ENCODE results near the gene CD9.

The CD9 gene

GRCh38 chr12:6195665-6196535 is 4.3 kb upstream of the CD9 start:
- no peak for TF ChIP-seq EZH2 (IDR thresholded peaks at IDR 0.05)
- TF ChIP-seq FOXP2 (optimal IDR thresholded peaks at IDR 0.05; ENCODE audit: control extremely low read depth, extremely low read length, insufficient read depth): no peak
- no peak for TF ChIP-seq POLR2AphosphoS5 (IDR thresholded peaks at IDR 0.05; ENCODE audit: borderline replicate concordance, low read depth, low read length)
- DNase-seq (ENCODE audit: low read depth, low spot score): peak; percentile 30
- Histone ChIP-seq H3K9ac (ENCODE audit: insufficient read length) (no peak overlapping the region), H3K4me3 (no peak overlapping the region), H3K9me3 (ENCODE audit: low read depth, low read length) (no peaks in the 10 kb centered on the region), H3K36me3 (ENCODE audit: insufficient read depth, low read length) (no peaks in the 10 kb centered on the region), H3K27ac (no peak overlapping the region)

DNA sequence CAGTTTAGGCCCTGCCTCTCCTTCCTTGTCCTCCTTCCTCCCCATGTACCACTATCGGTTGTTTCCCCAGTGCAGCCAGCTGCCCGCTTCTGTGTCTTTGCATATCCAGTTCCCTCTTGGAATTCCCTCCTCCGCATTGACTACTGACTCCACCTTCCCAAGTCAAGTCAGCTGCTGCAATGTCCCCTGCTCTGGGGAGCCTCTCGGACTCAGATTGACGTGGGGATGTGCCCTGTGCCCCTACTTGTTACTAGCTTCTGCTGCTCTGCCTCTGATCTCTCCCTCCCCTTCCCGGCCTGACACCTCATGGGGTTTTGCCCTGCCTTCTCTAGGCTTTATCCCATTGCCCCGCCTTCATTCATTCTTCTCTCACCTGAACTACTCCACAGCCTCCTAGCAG is 2.1 kb upstream of the CD9 start:
- no peak for DNase-seq (ENCODE audit: low read depth, low spot score)
- H3K36me3 ChIP-seq (ENCODE audit: insufficient read depth, low read length): no peaks in the 10 kb centered on the region
- no peak overlapping the region for H3K27ac ChIP-seq
- no peak for TF ChIP-seq FOXP2 (optimal IDR thresholded peaks at IDR 0.05; ENCODE audit: control extremely low read depth, extremely low read length, insufficient read depth)
- H3K9ac ChIP-seq (ENCODE audit: insufficient read length): no peak overlapping the region
- no peak overlapping the region for H3K4me3 ChIP-seq
- H3K9me3 ChIP-seq (ENCODE audit: low read depth, low read length): no peaks in the 10 kb centered on the region

DNA sequence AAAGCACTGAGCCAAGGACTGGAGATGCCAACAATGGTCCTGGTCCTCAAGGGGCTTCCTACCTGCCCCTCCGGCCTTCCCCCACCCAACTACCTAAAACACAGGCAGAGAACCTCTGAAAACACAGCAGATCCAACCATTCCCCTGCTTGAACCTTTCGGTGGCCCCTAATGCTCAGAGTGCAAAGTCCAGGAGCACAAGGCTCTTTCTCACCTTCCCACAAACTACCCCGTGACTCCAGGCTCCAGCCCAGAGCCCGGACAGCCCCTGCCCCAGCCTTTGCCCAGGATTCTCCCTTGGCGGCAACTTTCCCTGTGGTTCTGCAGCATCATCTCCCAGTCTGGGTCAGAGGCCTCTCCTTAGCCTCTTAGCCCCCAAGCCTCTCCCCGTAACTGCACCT is 1.6 kb upstream of the CD9 start:
- Histone ChIP-seq H3K36me3 (ENCODE audit: insufficient read depth, low read length) (no peaks in the 10 kb centered on the region), H3K9ac (ENCODE audit: insufficient read length) (no peak overlapping the region), H3K27ac (no peak overlapping the region), H3K9me3 (ENCODE audit: low read depth, low read length) (no peaks in the 10 kb centered on the region), H3K4me3 (no peak overlapping the region)
- no peak for DNase-seq (ENCODE audit: low read depth, low spot score)
- TF ChIP-seq POLR2AphosphoS5 (IDR thresholded peaks at IDR 0.05; ENCODE audit: borderline replicate concordance, low read depth, low read length): no peak
- no peak for TF ChIP-seq EZH2 (IDR thresholded peaks at IDR 0.05)
- TF ChIP-seq FOXP2 (optimal IDR thresholded peaks at IDR 0.05; ENCODE audit: control extremely low read depth, extremely low read length, insufficient read depth): no peak

- Histone ChIP-seq H3K27ac (no peak overlapping the region), H3K4me3 (peak overlapping the region; percentile 88), H3K9me3 (ENCODE audit: low read depth, low read length) (no peaks in the 10 kb centered on the region), H3K36me3 (ENCODE audit: insufficient read depth, low read length) (no peaks in the 10 kb centered on the region), H3K9ac (ENCODE audit: insufficient read length) (no peak overlapping the region)
- TF ChIP-seq FOXP2 (optimal IDR thresholded peaks at IDR 0.05; ENCODE audit: control extremely low read depth, extremely low read length, insufficient read depth): no peak
- TF ChIP-seq EZH2 (IDR thresholded peaks at IDR 0.05): no peak
- TF ChIP-seq POLR2AphosphoS5 (IDR thresholded peaks at IDR 0.05; ENCODE audit: borderline replicate concordance, low read depth, low read length): no peak
- no peak for DNase-seq (ENCODE audit: low read depth, low spot score)
These were observed 1.1 kb upstream of the CD9 start for GRCh38 chr12:6198985-6199530.

- H3K4me3 ChIP-seq: peak overlapping the region; percentile 88
- peak overlapping the region; percentile 60 for H3K9ac ChIP-seq (ENCODE audit: insufficient read length)
- H3K36me3 ChIP-seq (ENCODE audit: insufficient read depth, low read length): no peaks in the 10 kb centered on the region
- TF ChIP-seq POLR2AphosphoS5 (IDR thresholded peaks at IDR 0.05; ENCODE audit: borderline replicate concordance, low read depth, low read length): no peak
- TF ChIP-seq EZH2 (IDR thresholded peaks at IDR 0.05): no peak
- DNase-seq (ENCODE audit: low read depth, low spot score): peak; percentile 3
- no peaks in the 10 kb centered on the region for H3K9me3 ChIP-seq (ENCODE audit: low read depth, low read length)
- no peak overlapping the region for H3K27ac ChIP-seq
These were observed 507 bp upstream of the CD9 start for GRCh38 chr12:6199531-6200255.

DNA sequence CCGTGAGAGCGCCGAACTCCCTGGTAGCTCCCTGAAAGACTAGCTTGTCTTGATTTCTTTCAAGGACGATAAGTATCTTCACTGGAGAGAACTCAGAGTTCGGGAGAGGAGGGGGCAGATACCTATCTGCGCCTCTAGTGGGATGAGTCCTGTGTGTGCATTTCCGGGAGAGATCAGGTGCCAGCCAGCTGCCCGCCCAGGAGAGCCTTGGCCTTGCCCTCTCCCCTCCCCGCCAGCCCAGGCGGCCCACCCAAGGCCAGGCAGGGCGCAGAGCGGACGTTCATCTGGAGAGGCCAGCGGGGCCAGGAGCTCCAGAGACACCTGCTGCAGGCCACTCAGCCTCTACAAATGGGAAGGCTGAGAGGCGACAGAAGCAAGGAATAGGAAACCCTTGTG is 1.0 kb downstream of the CD9 start:
- Histone ChIP-seq H3K4me3 (peak overlapping the region; percentile 88), H3K27ac (no peak overlapping the region), H3K9me3 (ENCODE audit: low read depth, low read length) (no peaks in the 10 kb centered on the region), H3K36me3 (ENCODE audit: insufficient read depth, low read length) (no peaks in the 10 kb centered on the region), H3K9ac (ENCODE audit: insufficient read length) (peak overlapping the region; percentile 23)
- DNase-seq (ENCODE audit: low read depth, low spot score): no peak
- TF ChIP-seq POLR2AphosphoS5 (IDR thresholded peaks at IDR 0.05; ENCODE audit: borderline replicate concordance, low read depth, low read length): no peak
- no peak for TF ChIP-seq EZH2 (IDR thresholded peaks at IDR 0.05)

- Histone ChIP-seq H3K9me3 (ENCODE audit: low read depth, low read length) (no peaks in the 10 kb centered on the region), H3K4me3 (no peak overlapping the region), H3K27ac (no peak overlapping the region), H3K9ac (ENCODE audit: insufficient read length) (no peak overlapping the region), H3K36me3 (ENCODE audit: insufficient read depth, low read length) (no peaks in the 10 kb centered on the region)
- no peak for DNase-seq (ENCODE audit: low read depth, low spot score)
- no peak for TF ChIP-seq EZH2 (IDR thresholded peaks at IDR 0.05)
These were observed 1.6 kb downstream of the CD9 start for GRCh38 chr12:6201826-6202225.

GRCh38 chr12:6202304-6202703 is 2.1 kb downstream of the CD9 start:
- Histone ChIP-seq H3K27ac (no peak overlapping the region), H3K4me3 (no peak overlapping the region), H3K9ac (ENCODE audit: insufficient read length) (no peak overlapping the region), H3K36me3 (ENCODE audit: insufficient read depth, low read length) (no peaks in the 10 kb centered on the region), H3K9me3 (ENCODE audit: low read depth, low read length) (no peaks in the 10 kb centered on the region)
- TF ChIP-seq EZH2 (IDR thresholded peaks at IDR 0.05): no peak
- TF ChIP-seq FOXP2 (optimal IDR thresholded peaks at IDR 0.05; ENCODE audit: control extremely low read depth, extremely low read length, insufficient read depth): no peak
- no peak for TF ChIP-seq POLR2AphosphoS5 (IDR thresholded peaks at IDR 0.05; ENCODE audit: borderline replicate concordance, low read depth, low read length)
- no peak for DNase-seq (ENCODE audit: low read depth, low spot score)

All from SK-N-MC (cell line).